Astrocyte (in vitro differentiated cells and primary cell): ENCODE results near the gene RAB6D. TPM values are rescaled to one million over a fixed set of nuclear protein-coding genes. Genes with fewer than 3 reads are reported as not detected.
"Not testable (repeated sequence)": the region's sequence is repeated elsewhere in the genome, so short reads cannot be mapped to it uniquely, and the experiment has no call there.

Experiments
- DNase-seq: peaks from one replicate; pipeline ENCODE4 v3.0.0-alpha.2; 2010; ENCODE audit warnings: low read depth
- FAIRE-seq: peaks from 2 replicates; lab custom pipeline; 2011; peaks lifted over from hg19 to GRCh38; lab: Jason Lieb, UNC
- H2AFZ ChIP-seq: 2 replicates; pipeline ENCODE4 v1.6.0; 2012; ENCODE audit warnings: low read depth, low read length, inconsistent platforms
- H3K27ac ChIP-seq: 2 replicates; pipeline ENCODE4 v1.5.1; 2011; ENCODE audit warnings: low read depth, low read length, inconsistent platforms
- H3K27me3 ChIP-seq: 2 replicates; pipeline ENCODE4 v1.6.0; 2011; ENCODE audit warnings: low read length, inconsistent platforms; ENCODE audit not compliant: insufficient read depth
- H3K36me3 ChIP-seq: 2 replicates; pipeline ENCODE4 v1.5.1; 2011; ENCODE audit warnings: low read length, inconsistent platforms; ENCODE audit not compliant: insufficient read depth
- H3K4me1 ChIP-seq: 2 replicates; pipeline ENCODE4 v1.5.1; 2011; ENCODE audit warnings: low read length, inconsistent platforms; ENCODE audit not compliant: insufficient read depth
- H3K4me2 ChIP-seq: 2 replicates; pipeline ENCODE4 v1.6.0; 2012; ENCODE audit warnings: low read length, inconsistent platforms
- H3K4me3 ChIP-seq: 2 replicates; pipeline ENCODE4 v1.5.1; 2011; ENCODE audit warnings: low read depth, mild to moderate bottlenecking, low read length, inconsistent platforms; ENCODE audit not compliant: insufficient read depth
- H3K79me2 ChIP-seq: 2 replicates; pipeline ENCODE4 v1.6.0; 2012; ENCODE audit warnings: mild to moderate bottlenecking, low read length, inconsistent platforms; ENCODE audit not compliant: insufficient read depth
- H3K9ac ChIP-seq: 2 replicates; pipeline ENCODE4 v1.6.0; 2012; ENCODE audit warnings: mild to moderate bottlenecking, low read length, inconsistent platforms
- H3K9me3 ChIP-seq: 2 replicates; pipeline ENCODE4 v1.5.1; 2012; ENCODE audit warnings: low read depth, mild to moderate bottlenecking, low read length, inconsistent platforms; ENCODE audit not compliant: insufficient read depth
- H4K20me1 ChIP-seq: 2 replicates; pipeline ENCODE4 v1.6.0; 2012; ENCODE audit warnings: low read length, inconsistent platforms; ENCODE audit not compliant: insufficient read depth
- H3K27ac Mint-ChIP-seq: one replicate; pipeline ENCODE4 v1.8.0; 2021; ENCODE audit warnings: mild to moderate bottlenecking, mixed read lengths; ENCODE audit not compliant: unreplicated experiment
- H3K27me3 Mint-ChIP-seq: one replicate; pipeline ENCODE4 v1.8.0; 2021; ENCODE audit warnings: low read depth, mixed read lengths; ENCODE audit not compliant: unreplicated experiment
- H3K36me3 Mint-ChIP-seq: one replicate; pipeline ENCODE4 v1.8.0; 2021; ENCODE audit warnings: low read depth, mixed read lengths; ENCODE audit not compliant: unreplicated experiment
- H3K4me1 Mint-ChIP-seq: one replicate; pipeline ENCODE4 v1.8.0; 2021; ENCODE audit warnings: low read depth, mixed read lengths; ENCODE audit not compliant: unreplicated experiment
- H3K4me3 Mint-ChIP-seq: one replicate; pipeline ENCODE4 v1.8.0; 2021; ENCODE audit warnings: mild to moderate bottlenecking, moderate library complexity, mixed read lengths; ENCODE audit not compliant: unreplicated experiment
- H3K9me3 Mint-ChIP-seq: one replicate; pipeline ENCODE4 v1.8.0; 2021; ENCODE audit warnings: mild to moderate bottlenecking, mixed read lengths; ENCODE audit not compliant: unreplicated experiment
- CTCF ChIP-seq: IDR thresholded peaks from 2 replicates; pipeline ENCODE4 v1.5.1; 2011; ENCODE audit warnings: low read depth, mild to moderate bottlenecking, inconsistent platforms, low read length, moderate library complexity; ENCODE audit not compliant: insufficient read depth
- EZH2 ChIP-seq: IDR thresholded peaks from 2 replicates; pipeline ENCODE4 v1.6.1; 2012; ENCODE audit warnings: mild to moderate bottlenecking, low read length, inconsistent platforms; ENCODE audit not compliant: insufficient read depth
- total RNA-seq: library from RNA; stranded (reverse); gene quantifications from 2 replicates; pipeline ENCODE4 v1.2.1, GENCODE V29; 2021

Gene RAB6D
- total RNA-seq, 1 donor from 2014 or later, result 0.43 TPM

GRCh38 chr2:131390495-131391130 is 26.6 kb upstream of the RAB6D start:
- H3K4me3 ChIP-seq, H3K9ac ChIP-seq, DNase-seq, H3K4me2 ChIP-seq, H3K27ac Mint-ChIP-seq, FAIRE-seq, H3K79me2 ChIP-seq, H3K27me3 ChIP-seq, H3K27ac ChIP-seq, H3K4me3 Mint-ChIP-seq, H4K20me1 ChIP-seq, H3K36me3 Mint-ChIP-seq, H3K9me3 Mint-ChIP-seq, H3K4me1 Mint-ChIP-seq, H3K9me3 ChIP-seq, H2AFZ ChIP-seq, H3K36me3 ChIP-seq, H3K4me1 ChIP-seq: not testable (repeated sequence)
- peaks cover 45% of the 10 kb centered on the region for H3K27me3 Mint-ChIP-seq

GRCh38 chr2:131389657-131390056 is 25.7 kb upstream of the RAB6D start:
- H3K79me2 ChIP-seq, result no peaks in the 10 kb centered on the region
- Mint-ChIP-seq H3K27ac (no peak overlapping the region), H3K27me3 (peaks cover 37% of the 10 kb centered on the region), H3K9me3 (peaks cover 2% of the 10 kb centered on the region), H3K36me3 (no peaks in the 10 kb centered on the region), H3K4me3 (no peak overlapping the region), H3K4me1 (no peaks in the 10 kb centered on the region)
- no peaks in the 10 kb centered on the region for H3K9me3 ChIP-seq
- no peak overlapping the region for H3K9ac ChIP-seq
- H3K4me2 ChIP-seq, result no peak overlapping the region
- no peak overlapping the region for H3K4me3 ChIP-seq
- H3K4me1 ChIP-seq, result peaks cover 2% of the 10 kb centered on the region
- no peak for TF ChIP-seq CTCF
- TF ChIP-seq EZH2, result no peak
- H2AFZ ChIP-seq, result no peak overlapping the region
- no peak for FAIRE-seq
- H3K27ac ChIP-seq, result no peak overlapping the region
- no peaks in the 10 kb centered on the region for H4K20me1 ChIP-seq
- H3K27me3 ChIP-seq, result peaks cover 2% of the 10 kb centered on the region
- H3K36me3 ChIP-seq, result no peaks in the 10 kb centered on the region
- no peak for DNase-seq

- not testable (repeated sequence) for H3K27ac Mint-ChIP-seq
Observed at GRCh38 chr2:131388834-131389233, 24.9 kb upstream of the RAB6D start.

GRCh38 chr2:131373111-131373510 is 9.1 kb upstream of the RAB6D start:
- H3K9ac ChIP-seq, H3K4me1 ChIP-seq, H2AFZ ChIP-seq, H3K36me3 Mint-ChIP-seq, H3K4me3 ChIP-seq, H3K27ac ChIP-seq, FAIRE-seq, H3K36me3 ChIP-seq, H4K20me1 ChIP-seq, DNase-seq, H3K9me3 ChIP-seq, H3K27me3 ChIP-seq, H3K4me3 Mint-ChIP-seq, H3K79me2 ChIP-seq, H3K4me2 ChIP-seq, H3K27ac Mint-ChIP-seq, H3K4me1 Mint-ChIP-seq, H3K9me3 Mint-ChIP-seq: not testable (repeated sequence)
- peaks cover 17% of the 10 kb centered on the region for H3K27me3 Mint-ChIP-seq

More at GRCh38 chr2:131388834-131389233, 24.9 kb upstream of the RAB6D start:
- H3K4me1 ChIP-seq, H4K20me1 ChIP-seq, H3K36me3 ChIP-seq, H3K4me3 ChIP-seq, H3K27me3 ChIP-seq, H3K9me3 Mint-ChIP-seq, H2AFZ ChIP-seq, FAIRE-seq, H3K27ac ChIP-seq, H3K9ac ChIP-seq, DNase-seq, H3K79me2 ChIP-seq, H3K4me2 ChIP-seq, H3K36me3 Mint-ChIP-seq, H3K4me3 Mint-ChIP-seq, H3K9me3 ChIP-seq, H3K4me1 Mint-ChIP-seq: not testable (repeated sequence)
- peaks cover 31% of the 10 kb centered on the region for H3K27me3 Mint-ChIP-seq
